Left kidney (tissue), 2 donors: ENCODE data around the gene S100A13. TPM values are rescaled to one million over a fixed set of nuclear protein-coding genes. Genes with fewer than 3 reads are reported as not detected.
A peak's percentile ranks its signal among the peaks of the same experiment; 100 is the strongest.

Experiments used
- DNase-seq: peaks from one replicate; pipeline ENCODE4 v3.0.0-alpha.2; 2013
- polyA plus RNA-seq: library from polyadenylated mRNA; unstranded; fragments of 120-200 nt; gene quantifications from one replicate; pipeline ENCODE4 v1.2.1, GENCODE V29; 2013; ENCODE audit not compliant: insufficient read length

Gene S100A13
- polyA plus RNA-seq, 1 donor: 120 TPM

DNA sequence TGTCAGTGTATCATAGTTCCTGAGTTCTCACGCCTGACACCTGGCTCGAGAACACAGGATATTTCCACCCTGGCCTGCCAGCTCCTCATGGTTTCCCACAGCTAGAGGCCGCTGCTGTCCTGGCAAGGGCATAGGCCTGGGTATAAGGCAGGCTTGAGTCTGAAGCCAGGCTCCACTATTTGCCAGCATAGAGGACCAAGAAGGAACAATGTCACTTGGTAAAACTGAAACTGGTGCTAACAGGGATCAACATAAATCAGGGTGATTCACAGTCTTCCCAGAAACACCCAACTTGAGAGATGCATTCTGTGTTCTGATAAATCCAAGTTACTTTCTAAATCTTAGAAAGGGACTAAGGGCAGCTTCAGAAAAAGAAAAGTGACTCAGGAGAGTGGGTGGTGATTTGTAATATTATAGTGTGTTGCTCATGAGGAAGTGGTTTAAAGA, 54.7 kb downstream of the S100A13 start:
- peak; percentile 71 for DNase-seq

DNA sequence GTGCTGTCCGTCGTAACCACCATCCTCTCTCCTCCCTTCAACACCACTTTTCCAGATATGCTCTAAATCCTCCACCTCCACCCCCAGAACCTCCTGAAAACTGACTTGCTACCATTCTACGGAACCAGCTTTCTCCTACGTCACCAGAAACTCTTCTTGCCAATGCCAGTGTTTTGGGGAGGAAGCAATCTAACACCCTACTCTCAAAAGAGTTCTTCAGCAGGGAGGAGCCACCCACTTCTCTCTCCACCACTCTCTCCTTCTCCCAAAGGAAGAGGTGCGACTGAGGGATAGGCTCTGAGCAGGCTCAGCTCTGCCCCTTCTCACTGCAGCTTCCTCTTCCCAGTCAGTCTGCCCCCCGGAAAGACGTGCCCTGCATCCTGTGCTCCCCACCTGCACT, 55.6 kb downstream of the S100A13 start:
- no peak for DNase-seq

DNA sequence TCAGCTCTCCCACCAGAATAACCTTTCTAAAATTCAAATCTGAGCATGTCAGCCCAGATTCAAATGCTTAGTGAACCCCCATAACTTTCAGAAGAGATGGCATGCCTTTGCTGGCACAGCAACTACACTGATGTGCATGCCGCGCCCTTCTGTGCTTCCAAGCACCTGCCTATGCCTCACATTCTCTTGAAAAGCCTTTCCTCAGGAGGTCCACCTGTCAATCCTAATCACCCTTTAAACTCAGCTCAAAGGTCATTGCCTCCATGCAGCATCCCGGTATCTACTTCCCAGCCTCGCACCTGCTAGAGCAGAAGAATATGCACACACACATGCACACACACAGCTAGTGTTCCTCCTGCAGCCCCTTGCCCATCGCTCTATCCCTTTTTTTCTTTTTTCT, 56.4 kb downstream of the S100A13 start:
- DNase-seq: no peak

DNA sequence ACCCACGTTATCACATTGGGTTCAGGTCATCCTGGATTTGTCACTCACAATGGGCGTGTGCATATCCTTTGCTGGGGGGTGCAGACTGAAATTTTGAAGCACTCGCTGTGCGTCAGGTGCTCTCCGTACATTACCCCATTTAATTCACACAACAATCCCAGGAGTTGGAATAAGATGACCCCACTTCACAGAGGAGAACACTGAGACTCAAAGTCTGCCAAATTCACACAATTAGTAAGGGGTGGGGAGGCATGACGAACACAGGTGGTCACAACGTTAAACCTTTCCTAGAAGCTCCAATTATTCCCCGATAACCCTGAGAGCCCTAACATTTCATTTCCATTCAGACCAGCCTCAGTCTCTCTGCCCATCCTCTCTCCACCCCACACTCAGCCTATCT, 57.8 kb downstream of the S100A13 start:
- DNase-seq: no peak

Other genes starting within 250 kb of the S100A13 start
- gene S100A8, start 236.4 kb downstream of the S100A13 start, polyA plus RNA-seq: 3.4 TPM
- not detected for gene S100A7A, start 211.0 kb downstream of the S100A13 start, polyA plus RNA-seq
- gene S100A7, start 166.9 kb downstream of the S100A13 start, polyA plus RNA-seq: 0.43 TPM
- gene S100A6, start 91.5 kb downstream of the S100A13 start, polyA plus RNA-seq: 182 TPM
- gene S100A5, start 86.6 kb downstream of the S100A13 start, polyA plus RNA-seq: 1.3 TPM
- 29.0 TPM for gene S100A4, start 81.7 kb downstream of the S100A13 start, polyA plus RNA-seq
- gene S100A3, start 78.2 kb downstream of the S100A13 start, polyA plus RNA-seq: 0.25 TPM
- 3.9 TPM for gene S100A2, start 61.7 kb downstream of the S100A13 start, polyA plus RNA-seq
- gene S100A16, start 14.4 kb downstream of the S100A13 start, polyA plus RNA-seq: 87.2 TPM
- 16.8 TPM for gene S100A14, start 11.2 kb downstream of the S100A13 start, polyA plus RNA-seq
- gene S100A1, start 929 bp upstream of the S100A13 start, polyA plus RNA-seq: 18.5 TPM
- gene CHTOP, start 6.6 kb upstream of the S100A13 start, polyA plus RNA-seq: 149 TPM
- gene SNAPIN, start 31.2 kb upstream of the S100A13 start, polyA plus RNA-seq: 52.0 TPM
- gene ILF2, start 43.5 kb upstream of the S100A13 start, polyA plus RNA-seq: 316 TPM
- 61.2 TPM for gene NPR1, start 51.2 kb upstream of the S100A13 start, polyA plus RNA-seq
- 142 TPM for gene INTS3, start 100.5 kb upstream of the S100A13 start, polyA plus RNA-seq
- gene SLC27A3, start 147.9 kb upstream of the S100A13 start, polyA plus RNA-seq: 40.7 TPM